HG03175 (cell line): ENCODE data around the gene COPZ1.
"Not testable (repeated sequence)": the region's sequence is repeated elsewhere in the genome, so short reads cannot be mapped to it uniquely, and the experiment has no call there.

Source experiments
- ATAC-seq: cut with Tn5 transposase; IDR thresholded peaks from one replicate; pipeline ENCODE4 v1.9.1; 2021; ENCODE audit warnings: mild to moderate bottlenecking, moderate library complexity; ENCODE audit not compliant: unreplicated experiment

COPZ1 gene, protein sequence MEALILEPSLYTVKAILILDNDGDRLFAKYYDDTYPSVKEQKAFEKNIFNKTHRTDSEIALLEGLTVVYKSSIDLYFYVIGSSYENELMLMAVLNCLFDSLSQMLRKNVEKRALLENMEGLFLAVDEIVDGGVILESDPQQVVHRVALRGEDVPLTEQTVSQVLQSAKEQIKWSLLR

DNA sequence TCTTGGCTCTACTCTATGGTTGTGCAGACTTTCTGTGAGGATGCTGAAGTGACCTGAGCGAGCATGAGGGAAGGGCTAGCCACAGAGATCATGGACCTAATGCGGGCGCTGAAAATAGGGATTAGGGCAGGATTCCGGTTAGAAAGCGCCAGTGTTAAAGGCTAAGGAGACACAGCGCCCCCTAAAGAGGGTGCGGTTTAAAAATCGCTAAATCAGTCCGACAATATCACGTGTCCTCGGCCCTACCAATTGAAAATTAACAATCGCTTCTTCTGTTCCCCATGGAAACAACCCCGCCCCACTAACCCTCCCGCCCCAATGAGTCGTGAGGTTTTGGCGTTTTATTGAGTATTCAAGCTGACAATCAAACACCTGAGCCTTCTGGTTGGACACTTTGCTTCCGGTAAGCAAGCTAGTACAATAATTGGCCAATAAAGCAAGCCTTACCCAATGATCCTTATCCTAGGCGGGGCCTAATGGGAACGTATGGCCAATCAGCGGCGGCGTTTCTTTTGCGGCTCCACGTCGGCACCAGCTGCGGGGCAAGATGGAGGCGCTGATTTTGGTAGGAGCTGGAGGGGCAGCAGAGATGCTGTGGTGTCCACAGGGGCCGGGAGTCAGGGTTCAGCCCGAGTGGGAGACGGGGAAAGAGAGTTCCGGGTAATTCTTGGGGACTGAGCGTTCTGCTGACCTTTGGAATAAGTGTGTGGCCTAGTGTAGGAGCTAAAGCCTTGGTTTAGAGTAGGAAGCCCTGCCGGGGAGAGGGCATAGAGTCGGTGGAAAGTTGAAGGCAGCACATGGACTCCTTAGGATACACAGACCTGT is at the start of gene COPZ1:
Gene COPZ1 (plus strand): TSS at position 515 of the 825 bp plus-strand sequence. CDS start 33 bp downstream, at position 548.
- peak; percentile 98 for ATAC-seq

DNA sequence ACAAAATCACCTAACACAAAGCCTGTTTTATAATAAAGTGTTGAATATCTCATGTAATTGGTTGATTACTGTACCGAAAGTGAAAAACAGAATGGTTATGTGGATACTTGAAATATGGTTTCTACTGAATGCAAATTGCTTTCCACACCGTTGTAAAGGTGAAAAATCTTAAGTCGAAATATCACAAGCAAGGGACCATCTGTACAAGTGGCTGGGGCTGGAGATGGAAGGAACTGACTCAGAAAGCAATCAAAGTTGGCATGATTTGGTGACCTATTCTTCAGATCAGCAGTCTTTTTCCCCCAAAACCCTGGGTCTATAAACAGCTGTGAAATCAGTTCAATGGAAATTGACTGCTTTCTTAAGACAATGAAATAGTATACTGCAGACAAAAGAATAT is 48.6 kb upstream of the COPZ1 start:
- ATAC-seq = no peak

DNA sequence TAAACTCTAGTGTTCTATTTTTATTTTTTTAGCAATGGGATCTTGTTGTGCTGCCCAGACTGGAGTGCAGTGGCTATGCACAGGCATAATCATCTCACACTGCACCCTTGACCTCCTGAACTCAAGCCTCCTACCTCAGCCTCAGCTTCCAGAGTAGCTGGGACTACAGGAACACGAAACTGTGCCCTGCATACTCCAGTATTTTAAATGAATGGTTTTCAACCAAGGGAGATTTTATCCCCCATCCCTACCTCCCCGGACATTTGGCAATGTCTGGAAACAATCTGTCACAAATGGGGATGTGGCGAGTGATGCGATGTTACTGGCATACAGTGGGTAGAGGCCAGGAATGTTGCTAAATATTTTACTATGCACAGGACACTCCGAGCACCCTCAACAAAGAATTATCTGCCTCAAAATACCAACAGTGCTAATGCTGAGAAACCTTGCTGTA is 47.1 kb upstream of the COPZ1 start:
- no peak for ATAC-seq

DNA sequence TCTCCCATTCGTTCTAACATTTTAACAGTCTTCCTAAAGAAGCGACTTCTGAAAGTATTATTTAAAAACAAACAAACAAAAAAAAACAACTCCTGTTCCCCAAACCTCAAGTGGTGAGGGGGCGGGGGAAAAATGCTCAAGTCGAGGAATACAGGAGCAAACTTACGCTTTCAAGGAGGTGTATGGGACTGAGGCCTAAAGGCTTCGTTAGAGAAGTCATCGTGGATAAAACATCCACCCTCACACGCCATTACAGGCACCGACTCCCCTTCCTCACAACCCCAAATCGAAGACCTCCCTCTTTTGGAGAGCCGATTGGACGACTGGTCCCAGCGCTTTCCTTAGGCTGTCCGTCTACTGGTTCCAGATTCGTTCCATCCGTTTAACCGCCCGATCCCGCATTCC is 45.7 kb upstream of the COPZ1 start:
- ATAC-seq = no peak

DNA sequence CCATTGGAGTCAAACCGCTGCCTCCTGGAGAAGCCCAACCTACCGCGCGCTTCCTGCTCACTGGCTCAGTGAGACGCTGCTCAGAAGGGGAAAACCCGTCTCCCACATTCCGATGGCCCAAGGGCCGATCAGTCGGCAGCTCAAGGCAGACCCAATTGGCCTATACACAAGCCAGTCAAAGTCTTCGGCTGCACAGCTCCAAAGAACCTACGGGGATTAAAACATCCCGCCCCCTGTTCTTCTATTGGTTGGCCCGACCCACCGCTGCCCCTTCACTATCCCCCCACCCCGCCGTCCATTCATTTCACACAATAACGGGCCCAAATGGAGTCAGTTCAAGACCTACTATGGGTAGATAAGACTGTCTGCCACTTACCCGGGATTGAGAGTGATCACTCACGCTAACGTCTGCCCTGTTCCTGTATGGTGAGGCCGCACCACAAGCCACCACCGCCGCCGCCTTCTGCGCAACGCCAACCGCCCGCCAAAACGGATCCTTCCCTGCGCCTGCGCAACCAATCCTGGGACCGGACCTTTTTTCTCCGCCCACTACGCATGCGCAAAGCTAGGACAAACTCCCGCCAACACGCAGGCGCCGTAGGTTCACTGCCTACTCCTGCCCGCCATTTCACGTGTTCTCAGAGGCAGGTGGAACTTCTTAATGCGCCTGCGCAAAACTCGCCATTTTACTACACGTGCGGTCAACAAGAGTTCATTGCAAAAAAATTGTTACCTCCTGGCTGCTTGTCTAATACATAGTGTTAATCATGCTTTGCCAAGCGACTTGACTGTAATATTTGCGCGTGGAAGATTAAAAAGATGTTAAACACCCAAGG is 45.1 kb upstream of the COPZ1 start, which contains the start of gene CBX5:
Gene CBX5 (minus strand): TSS at position 491 of the 836 bp plus-strand sequence. CDS start 22,472 bp downstream, outside the sequence.
- peak; percentile 74 for ATAC-seq

DNA sequence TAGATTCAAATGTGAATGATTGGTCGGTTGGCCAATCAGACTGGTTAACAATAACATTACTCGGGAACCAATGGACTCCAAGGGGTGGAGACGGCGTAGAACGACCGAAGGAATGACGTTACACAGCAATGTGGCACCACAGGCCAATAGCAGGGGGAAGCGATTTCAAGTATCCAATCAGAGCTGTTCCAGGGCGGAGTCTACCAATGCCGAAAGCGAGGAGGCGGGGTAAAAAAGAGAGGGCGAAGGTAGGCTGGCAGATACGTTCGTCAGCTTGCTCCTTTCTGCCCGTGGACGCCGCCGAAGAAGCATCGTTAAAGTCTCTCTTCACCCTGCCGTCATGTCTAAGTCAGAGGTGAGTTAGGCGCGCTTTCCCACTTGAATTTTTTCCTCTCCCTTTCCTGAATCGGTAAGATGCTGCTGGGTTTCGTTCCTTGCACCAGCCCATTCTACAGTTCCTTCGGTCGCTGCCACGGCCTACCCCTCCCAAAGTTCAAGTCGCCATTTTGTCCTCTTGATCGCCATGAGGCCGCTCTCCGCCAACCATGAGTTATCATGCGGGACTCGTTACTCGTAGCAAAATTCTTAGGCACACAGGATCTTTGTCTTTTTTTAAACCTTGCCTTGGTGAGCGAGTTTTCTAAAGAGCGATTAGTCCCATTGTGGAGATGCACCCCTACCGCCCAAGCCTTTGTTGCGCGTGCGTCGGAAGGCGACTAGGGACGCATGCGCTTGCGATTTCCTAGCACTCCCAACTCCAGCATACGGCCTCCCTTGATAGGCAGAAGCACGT is 44.3 kb upstream of the COPZ1 start, which contains the start of gene HNRNPA1:
Gene HNRNPA1 (plus strand): TSS at position 259 of the 793 bp plus-strand sequence. CDS start 82 bp downstream, at position 341.
- peak; percentile 89 for ATAC-seq

DNA sequence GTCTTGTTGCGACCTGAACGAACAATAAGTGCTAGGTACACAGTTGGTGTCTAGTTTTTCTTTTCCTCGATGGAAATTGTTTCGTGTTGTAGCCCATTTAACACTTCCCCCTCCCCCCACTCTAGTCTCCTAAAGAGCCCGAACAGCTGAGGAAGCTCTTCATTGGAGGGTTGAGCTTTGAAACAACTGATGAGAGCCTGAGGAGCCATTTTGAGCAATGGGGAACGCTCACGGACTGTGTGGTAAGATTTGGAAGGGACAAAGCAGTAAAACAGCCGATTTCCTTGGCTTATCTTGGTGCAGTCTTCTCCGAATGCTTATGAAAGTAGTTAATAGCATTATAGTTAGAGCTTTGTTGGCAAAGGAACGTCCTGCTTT is 43.7 kb upstream of the COPZ1 start:
- ATAC-seq = not testable (repeated sequence)

DNA sequence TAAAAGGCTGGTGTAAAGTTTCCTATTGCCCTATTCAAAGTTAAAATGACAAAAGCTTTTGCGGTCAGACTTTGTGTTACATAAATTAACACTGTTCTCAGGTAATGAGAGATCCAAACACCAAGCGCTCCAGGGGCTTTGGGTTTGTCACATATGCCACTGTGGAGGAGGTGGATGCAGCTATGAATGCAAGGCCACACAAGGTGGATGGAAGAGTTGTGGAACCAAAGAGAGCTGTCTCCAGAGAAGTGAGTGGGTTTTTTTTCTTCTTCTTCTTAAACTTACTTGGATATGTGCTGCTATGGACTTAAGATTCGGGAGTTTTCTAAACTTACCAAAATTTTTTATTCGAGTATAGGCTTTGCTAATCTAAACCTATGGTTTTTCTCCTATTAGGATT is 43.2 kb upstream of the COPZ1 start:
- ATAC-seq = not testable (repeated sequence)

DNA sequence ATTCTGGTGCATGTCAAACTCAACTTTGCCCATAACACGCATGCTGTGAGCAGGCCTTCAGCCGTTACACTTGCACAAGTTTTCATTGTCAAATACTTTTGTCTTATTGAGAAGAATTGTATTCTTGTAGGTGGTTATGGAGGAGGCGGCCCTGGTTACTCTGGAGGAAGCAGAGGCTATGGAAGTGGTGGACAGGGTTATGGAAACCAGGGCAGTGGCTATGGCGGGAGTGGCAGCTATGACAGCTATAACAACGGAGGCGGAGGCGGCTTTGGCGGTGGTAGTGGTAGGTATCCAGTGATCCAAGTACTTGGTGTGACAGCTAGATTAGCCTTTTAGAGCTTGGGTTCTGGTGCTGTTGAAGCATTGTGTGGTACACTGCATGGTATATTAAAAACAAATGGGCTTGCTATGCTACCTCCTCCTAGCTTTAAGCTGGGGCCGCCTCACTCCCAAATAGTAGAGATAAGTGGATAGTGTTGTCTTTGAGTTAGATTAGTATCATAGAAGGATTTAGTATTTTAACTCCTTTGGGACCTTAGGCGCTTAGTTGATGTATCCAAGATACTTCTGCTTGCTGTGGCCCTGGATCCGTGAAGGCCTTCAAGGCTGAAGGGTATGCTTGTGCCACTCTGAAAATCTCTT is 41.9 kb upstream of the COPZ1 start:
- ATAC-seq = no peak

DNA sequence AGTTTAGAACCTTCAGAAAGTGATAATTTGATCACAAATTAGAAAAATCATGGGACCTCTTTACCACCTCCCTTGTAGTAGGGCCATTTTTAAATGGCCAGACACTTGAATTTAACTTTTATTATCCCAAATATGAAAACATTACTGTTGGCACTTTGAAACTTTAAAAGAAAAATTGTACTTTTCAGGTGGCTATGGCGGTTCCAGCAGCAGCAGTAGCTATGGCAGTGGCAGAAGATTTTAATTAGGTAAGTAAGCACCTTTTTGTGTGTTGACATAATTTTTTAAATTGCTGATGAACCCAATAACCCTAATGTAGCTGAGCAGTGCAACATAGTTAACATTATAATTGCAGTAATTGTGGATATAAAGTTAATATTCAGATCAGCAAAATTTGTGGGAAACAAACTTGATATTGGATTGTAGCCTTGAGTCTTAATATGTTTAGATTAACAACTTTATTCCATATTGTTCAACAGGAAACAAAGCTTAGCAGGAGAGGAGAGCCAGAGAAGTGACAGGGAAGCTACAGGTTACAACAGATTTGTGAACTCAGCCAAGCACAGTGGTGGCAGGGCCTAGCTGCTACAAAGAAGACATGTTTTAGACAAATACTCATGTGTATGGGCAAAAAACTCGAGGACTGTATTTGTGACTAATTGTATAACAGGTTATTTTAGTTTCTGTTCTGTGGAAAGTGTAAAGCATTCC is 40.7 kb upstream of the COPZ1 start:
- ATAC-seq = not testable (repeated sequence)

DNA sequence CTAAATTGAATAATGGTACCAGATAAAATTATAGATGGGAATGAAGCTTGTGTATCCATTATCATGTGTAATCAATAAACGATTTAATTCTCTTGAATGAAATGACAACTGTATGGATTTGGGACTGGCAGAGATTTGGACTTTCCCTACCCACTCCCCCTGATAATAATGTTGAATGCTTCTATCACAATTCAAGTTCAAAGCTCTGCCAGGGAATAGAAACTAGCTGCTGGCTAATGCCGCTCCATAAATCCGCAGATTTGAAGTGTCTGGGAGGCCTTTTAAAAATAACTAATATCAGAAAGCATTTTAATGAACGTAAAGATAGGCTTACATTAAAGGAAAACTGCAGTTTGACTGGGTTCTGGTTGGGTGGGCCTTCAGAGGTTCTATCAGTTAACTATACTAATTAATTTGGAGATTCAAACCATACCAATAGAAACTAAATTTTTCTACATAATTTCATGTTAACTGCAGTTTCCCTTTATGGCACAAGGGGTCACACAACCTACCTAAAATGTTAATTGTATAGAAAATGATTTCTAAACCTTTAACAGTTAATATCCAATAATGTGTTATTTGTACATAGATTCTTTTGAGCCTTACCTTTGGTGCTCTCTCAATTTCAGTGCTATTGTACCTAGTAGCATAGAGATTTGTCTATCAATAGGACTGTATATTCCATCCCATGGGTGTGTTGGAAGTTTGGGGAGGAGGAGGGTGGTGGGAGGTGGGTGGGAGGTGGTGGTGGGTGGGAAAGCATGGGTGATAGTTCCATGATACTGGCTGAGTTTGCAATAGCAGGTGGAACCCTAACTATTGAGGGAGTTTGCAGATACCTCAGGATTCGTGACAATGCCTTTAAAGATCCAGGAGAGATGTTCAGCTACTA is 39.5 kb upstream of the COPZ1 start:
- ATAC-seq = no peak

DNA sequence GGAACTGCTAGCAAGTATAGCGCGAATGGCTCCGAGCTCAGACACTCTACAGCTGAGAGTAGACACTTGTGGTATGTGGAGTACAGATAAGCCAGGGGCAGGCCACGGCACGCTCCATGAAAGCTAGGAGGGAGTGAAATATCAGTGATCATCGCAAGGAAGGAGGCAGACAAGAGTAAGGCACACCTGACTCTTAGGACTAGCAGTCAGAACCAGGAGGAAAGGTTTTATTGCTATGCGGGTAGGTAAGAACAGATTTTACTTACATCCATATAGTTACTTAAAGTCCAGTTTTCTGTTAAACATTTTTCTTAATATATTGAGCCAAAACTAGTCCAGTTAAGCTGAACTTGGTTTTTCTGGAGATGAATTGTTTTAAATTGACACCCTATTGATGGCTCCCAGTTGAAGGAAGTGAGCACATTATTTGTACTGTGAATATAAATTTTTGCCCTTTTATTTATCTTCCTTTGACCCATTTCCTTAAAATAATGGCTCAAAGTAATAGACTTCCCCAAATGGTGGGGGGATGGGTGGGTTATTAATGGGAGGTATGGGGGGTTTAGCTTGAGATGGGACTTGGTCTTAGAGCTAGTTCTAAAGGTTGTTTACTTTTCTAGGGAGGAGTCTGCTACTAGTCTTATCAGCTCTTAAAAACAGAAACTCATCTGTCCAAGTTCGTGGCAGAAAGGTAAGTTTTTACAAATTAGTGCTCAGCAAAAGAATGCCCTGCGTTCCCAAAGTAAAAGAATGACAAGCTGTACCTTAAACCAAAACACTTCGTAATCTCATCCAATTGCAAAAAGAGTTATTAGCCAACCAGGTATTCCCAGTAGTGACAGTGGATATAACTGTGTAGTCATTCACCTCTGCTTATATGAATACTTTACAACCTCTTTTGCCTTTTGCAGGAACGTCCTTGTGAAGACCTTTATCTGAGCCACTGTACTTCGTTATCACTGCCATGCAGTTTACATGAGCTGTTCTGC is 38.6 kb upstream of the COPZ1 start:
- no peak for ATAC-seq

DNA sequence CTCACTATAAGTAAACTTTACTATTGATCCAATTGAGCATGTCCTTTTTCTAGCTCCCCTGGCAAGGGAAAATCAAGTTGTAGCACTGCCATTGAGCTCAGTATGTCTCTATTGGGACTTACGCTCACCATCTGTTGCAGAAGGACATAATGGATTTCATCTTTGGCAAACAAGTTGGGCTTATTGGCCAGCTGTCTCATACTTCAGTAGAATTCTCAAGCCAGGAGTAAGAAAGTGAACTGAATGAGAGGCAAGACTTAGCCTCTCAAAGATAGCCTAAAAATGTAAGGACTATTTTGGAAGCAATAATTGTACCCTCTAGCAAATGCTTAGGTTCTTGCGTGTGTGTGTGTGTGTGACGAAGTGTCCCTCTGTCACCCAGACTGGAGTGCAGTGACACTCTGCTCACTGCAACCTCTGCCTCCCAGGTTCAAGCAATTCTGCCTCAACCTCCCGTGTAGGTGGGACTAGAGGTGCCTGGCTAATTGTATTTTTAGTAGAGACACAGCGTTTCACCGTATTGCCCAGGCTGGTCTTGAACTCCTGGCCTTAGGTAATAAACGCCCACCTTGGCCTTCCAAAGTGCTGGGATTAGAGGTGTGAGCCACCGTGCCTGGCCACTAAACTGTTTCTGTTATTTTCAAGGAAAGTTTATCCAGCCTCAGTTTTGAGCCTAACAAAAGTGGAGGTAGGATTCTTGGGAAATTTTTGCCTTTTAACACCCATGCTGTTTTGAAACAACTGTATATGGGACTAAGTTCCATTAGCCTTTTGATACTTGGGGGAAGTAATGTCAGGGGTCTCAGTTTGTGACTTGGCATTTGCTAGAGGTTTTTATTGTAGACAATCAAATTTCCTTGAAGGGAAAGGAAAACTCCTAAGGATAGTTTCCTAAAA is 37.4 kb upstream of the COPZ1 start:
- no peak for ATAC-seq

DNA sequence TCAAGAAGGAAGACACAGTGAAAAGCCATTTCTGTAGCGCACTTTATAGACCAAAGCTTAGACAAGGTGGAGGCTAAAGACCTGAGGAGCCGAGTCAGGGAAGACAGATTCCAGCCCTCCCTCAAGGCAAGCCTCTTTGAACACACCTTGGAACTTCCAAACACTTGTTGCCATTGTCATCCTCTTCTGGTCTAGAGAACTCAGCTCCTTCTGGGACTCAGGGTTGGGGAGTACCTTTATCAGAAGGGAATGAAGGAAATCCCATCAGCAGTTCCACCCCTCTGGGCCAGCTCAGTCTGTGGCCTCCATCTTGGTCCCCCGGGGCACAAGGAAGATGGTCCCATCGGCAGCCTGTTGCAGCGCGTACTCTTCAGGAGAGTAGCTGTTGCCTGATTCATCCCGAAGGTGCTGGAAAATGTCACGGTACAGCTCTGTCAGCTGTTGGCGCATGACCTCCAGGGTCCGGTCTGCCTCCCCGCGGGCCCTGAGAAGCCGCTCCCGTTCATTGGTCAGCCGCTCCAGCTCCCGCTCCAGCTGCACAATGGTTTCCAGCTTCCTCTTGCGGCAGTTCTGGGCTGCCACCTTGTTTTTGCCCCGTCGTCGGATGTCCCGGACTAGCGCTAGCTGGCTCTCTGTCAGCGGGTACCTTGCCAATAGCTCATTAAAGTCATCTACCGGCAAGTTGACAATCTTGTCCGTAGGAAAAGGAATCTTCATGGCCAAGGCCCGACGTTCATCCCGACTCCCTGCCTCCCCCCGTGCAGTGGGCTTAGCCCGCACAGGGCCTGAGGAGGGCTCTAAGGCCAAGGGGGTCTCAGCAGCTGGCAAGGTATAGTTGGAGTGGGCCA is 32.6 kb upstream of the COPZ1 start:
- no peak for ATAC-seq

DNA sequence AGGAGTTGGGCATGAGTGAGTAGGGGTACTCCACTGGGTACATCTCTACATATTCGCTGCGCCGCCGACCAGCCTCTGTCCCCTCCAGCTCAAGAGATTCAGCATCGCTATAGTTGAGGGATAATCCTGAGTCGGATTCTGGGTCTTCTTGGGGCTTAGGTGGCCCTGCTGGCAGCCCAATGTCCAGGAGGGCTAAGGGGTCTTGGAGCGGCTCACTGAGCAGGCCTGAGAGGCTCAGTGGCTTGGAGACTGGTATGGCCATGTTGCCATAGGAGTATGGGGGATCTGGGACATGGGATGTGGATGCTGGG is 32.0 kb upstream of the COPZ1 start:
- ATAC-seq = no peak
